NCI-H345 treated with DMSO at 0.1 percent for 48 hours (cell line): Measurements from ENCODE around the gene ONECUT3.

ENCODE experiments used
- DNase-seq: peaks from one replicate; lab custom pipeline; 2025; ENCODE audit not compliant: unreplicated experiment; lab: John Stamatoyannopoulos, UW

ONECUT3 gene

GRCh38 chr19:1739960-1740629 lies 13.2 kb upstream of the ONECUT3 start:
- no peak for DNase-seq

- no peak for DNase-seq
Observed at GRCh38 chr19:1742989-1743696, 10.2 kb upstream of the ONECUT3 start.

- DNase-seq = no peak
Observed at GRCh38 chr19:1744133-1744665, 9.1 kb upstream of the ONECUT3 start.

- DNase-seq = no peak
Observed at GRCh38 chr19:1744822-1745563, 8.3 kb upstream of the ONECUT3 start.

- no peak for DNase-seq
Observed at GRCh38 chr19:1745589-1746031, 7.7 kb upstream of the ONECUT3 start.

GRCh38 chr19:1746401-1747284 lies 6.7 kb upstream of the ONECUT3 start:
- DNase-seq = no peak

- DNase-seq = no peak
Observed at GRCh38 chr19:1747285-1748114, 5.8 kb upstream of the ONECUT3 start.

- no peak for DNase-seq
Observed at GRCh38 chr19:1748115-1748872, 5.0 kb upstream of the ONECUT3 start.

GRCh38 chr19:1748873-1749341 lies 4.4 kb upstream of the ONECUT3 start:
- no peak for DNase-seq

GRCh38 chr19:1749373-1750342 lies 3.6 kb upstream of the ONECUT3 start:
- no peak for DNase-seq

- DNase-seq = no peak
Observed at GRCh38 chr19:1750343-1751021, 2.8 kb upstream of the ONECUT3 start.

- DNase-seq = no peak
Observed at GRCh38 chr19:1751367-1752008, 1.8 kb upstream of the ONECUT3 start.

GRCh38 chr19:1752009-1752756 lies 1.1 kb upstream of the ONECUT3 start:
- no peak for DNase-seq

- no peak for DNase-seq
Observed at GRCh38 chr19:1754018-1754635, 821 bp downstream of the ONECUT3 start.

- no peak for DNase-seq
Observed at GRCh38 chr19:1754636-1755466, 1.5 kb downstream of the ONECUT3 start.
